Subcutaneous abdominal adipose tissue (tissue), 5 donors: ENCODE results near the gene PBX2.
"Not testable (repeated sequence)": the region's sequence is repeated elsewhere in the genome, so short reads cannot be mapped to it uniquely, and the experiment has no call there.

ENCODE experiments used
- H3K27ac ChIP-seq: one replicate; pipeline ENCODE4 v1.7.0; 2013; ENCODE audit warnings: low read depth, mild to moderate bottlenecking, inconsistent platforms, low read length, moderate library complexity
- H3K27me3 ChIP-seq, 5 donors: one replicate each; pipeline ENCODE4 v1.7.0; 2013; ENCODE audit warnings: low read length in 5 of 5, inconsistent platforms in 1 of 5; ENCODE audit not compliant: control insufficient read depth in 5 of 5, insufficient read depth in 4 of 5
- H3K36me3 ChIP-seq, 5 donors: one replicate each; pipeline ENCODE4 v1.7.0; 2013; ENCODE audit warnings: low read length in 5 of 5; ENCODE audit not compliant: control insufficient read depth in 5 of 5, insufficient read depth in 5 of 5
- H3K4me1 ChIP-seq, 5 donors: one replicate each; pipeline ENCODE4 v1.7.0; 2013; ENCODE audit warnings: low read length in 5 of 5, mild to moderate bottlenecking in 3 of 5, moderate library complexity in 1 of 5; ENCODE audit not compliant: control insufficient read depth in 5 of 5, insufficient read depth in 5 of 5
- H3K4me3 ChIP-seq, 5 donors: one replicate each; pipeline ENCODE4 v1.7.0; 2013; ENCODE audit warnings: low read length in 5 of 5, low read depth in 1 of 5
- H3K9ac ChIP-seq, 5 donors: one replicate each; pipeline ENCODE4 v1.7.0; 2013; ENCODE audit warnings: low read length in 5 of 5, mild to moderate bottlenecking in 4 of 5, moderate library complexity in 3 of 5
- H3K9me3 ChIP-seq, 5 donors: one replicate each; pipeline ENCODE4 v1.7.0; 2013; ENCODE audit warnings: low read length in 5 of 5; ENCODE audit not compliant: control insufficient read depth in 5 of 5
- donor health status: healthy.
- donor health status: healthy.
- donor health status: healthy.
- donor health status: healthy.
- donor health status: healthy.

Gene PBX2

GRCh38 chr6:32218167-32218566 is 28.2 kb upstream of the PBX2 start:
- no peaks in the 10 kb centered on the region for H3K9me3 ChIP-seq
- H3K27ac ChIP-seq: no peak overlapping the region
- H3K4me3 ChIP-seq: no peak overlapping the region
- peaks cover 0 to 6% (median 3%) of the 10 kb centered on the region in 5 donors for H3K27me3 ChIP-seq
- H3K9ac ChIP-seq: no peak overlapping the region
- peaks cover 0 to 59% (median 3%) of the 10 kb centered on the region in 5 donors for H3K4me1 ChIP-seq
- H3K36me3 ChIP-seq: peaks cover 0 to 63% (median 34%) of the 10 kb centered on the region in 5 donors

- Histone ChIP-seq H3K4me3 (no peak overlapping the region), H3K36me3 (peaks cover 0 to 75% (median 40%) of the 10 kb centered on the region in 5 donors), H3K4me1 (peaks cover 0 to 49% (median 0%) of the 10 kb centered on the region in 5 donors), H3K9ac (no peak overlapping the region), H3K9me3 (no peaks in the 10 kb centered on the region), H3K27me3 (peaks cover 0 to 3% (median 3%) of the 10 kb centered on the region in 5 donors), H3K27ac (no peak overlapping the region)
Measured at GRCh38 chr6:32216998-32217397, 27.0 kb upstream of the PBX2 start.

- H3K4me1 ChIP-seq: peaks cover 0 to 42% (median 0%) of the 10 kb centered on the region in 5 donors
- no peak overlapping the region for H3K27ac ChIP-seq
- no peak overlapping the region for H3K9ac ChIP-seq
- H3K36me3 ChIP-seq: peaks cover 0 to 75% (median 44%) of the 10 kb centered on the region in 5 donors
- no peak overlapping the region for H3K4me3 ChIP-seq
- no peaks in the 10 kb centered on the region for H3K9me3 ChIP-seq
- H3K27me3 ChIP-seq: peaks cover 0 to 3% (median 0%) of the 10 kb centered on the region in 5 donors
Measured at GRCh38 chr6:32216285-32216684, 26.3 kb upstream of the PBX2 start.

DNA sequence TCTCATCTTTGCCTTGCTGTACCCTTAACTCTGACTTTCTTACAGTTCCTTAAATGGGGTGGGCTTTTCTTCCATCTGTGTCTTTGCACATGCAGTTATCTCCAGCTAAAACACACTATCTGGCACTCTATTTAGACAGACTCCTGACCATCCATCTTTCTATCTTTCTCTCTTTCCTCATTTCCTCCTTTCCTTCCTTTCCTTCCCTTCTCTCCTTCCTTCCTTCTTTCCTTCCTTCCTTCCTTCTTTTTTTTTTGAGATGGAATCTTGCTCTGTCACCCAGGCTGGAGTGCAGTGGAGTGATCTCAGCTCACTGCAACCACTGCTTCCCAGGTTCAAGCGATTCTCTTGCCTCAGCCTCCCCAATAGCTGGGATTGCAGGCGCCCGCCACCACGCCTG is 25.6 kb upstream of the PBX2 start:
- H3K9ac ChIP-seq: no peak overlapping the region
- no peak overlapping the region for H3K27ac ChIP-seq
- H3K27me3 ChIP-seq: peaks cover 0 to 3% (median 0%) of the 10 kb centered on the region in 5 donors
- H3K4me1 ChIP-seq: peaks cover 0 to 35% (median 0%) of the 10 kb centered on the region in 5 donors
- peaks cover 0 to 69% (median 41%) of the 10 kb centered on the region in 5 donors for H3K36me3 ChIP-seq
- no peak overlapping the region for H3K4me3 ChIP-seq
- H3K9me3 ChIP-seq: no peaks in the 10 kb centered on the region

DNA sequence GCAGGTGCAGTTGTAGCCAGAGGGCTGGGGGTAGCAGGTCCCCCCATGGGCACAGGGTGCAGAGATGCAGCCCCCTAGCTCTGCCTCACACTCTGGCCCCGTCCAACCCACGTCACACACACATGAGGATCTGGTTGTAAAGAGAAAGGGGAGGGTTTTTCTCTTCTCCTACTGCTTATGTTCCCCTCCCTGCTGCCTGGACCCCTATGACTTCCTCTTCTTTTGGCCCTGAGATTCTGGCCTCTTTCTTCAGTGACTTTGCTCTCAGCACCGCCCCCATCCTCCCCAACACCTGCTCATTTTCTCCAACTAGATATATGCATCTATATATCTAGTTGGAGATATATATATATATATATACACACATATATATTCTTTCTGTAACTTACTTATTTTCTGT is 24.1 kb upstream of the PBX2 start:
- Histone ChIP-seq H3K4me3 (no peak overlapping the region), H3K9ac (no peak overlapping the region), H3K27ac (no peak overlapping the region), H3K27me3 (no peaks in the 10 kb centered on the region), H3K4me1 (peaks cover 0 to 23% (median 0%) of the 10 kb centered on the region in 5 donors), H3K9me3 (no peaks in the 10 kb centered on the region), H3K36me3 (peaks cover 0 to 63% (median 32%) of the 10 kb centered on the region in 5 donors)

GRCh38 chr6:32213649-32214048 is 23.6 kb upstream of the PBX2 start:
- Histone ChIP-seq H3K9me3 (no peaks in the 10 kb centered on the region), H3K36me3 (peaks cover 0 to 60% (median 32%) of the 10 kb centered on the region in 5 donors), H3K27me3 (no peaks in the 10 kb centered on the region), H3K27ac (no peak overlapping the region), H3K4me1 (peaks cover 0 to 20% (median 0%) of the 10 kb centered on the region in 5 donors), H3K4me3 (no peak overlapping the region), H3K9ac (no peak overlapping the region)

GRCh38 chr6:32212076-32212760 is 22.2 kb upstream of the PBX2 start:
- Histone ChIP-seq H3K9ac (no peak overlapping the region), H3K4me1 (peaks cover 0 to 7% (median 0%) of the 10 kb centered on the region in 5 donors), H3K9me3 (no peaks in the 10 kb centered on the region), H3K27me3 (no peaks in the 10 kb centered on the region), H3K27ac (no peak overlapping the region), H3K4me3 (no peak overlapping the region), H3K36me3 (peaks cover 0 to 51% (median 25%) of the 10 kb centered on the region in 5 donors)

DNA sequence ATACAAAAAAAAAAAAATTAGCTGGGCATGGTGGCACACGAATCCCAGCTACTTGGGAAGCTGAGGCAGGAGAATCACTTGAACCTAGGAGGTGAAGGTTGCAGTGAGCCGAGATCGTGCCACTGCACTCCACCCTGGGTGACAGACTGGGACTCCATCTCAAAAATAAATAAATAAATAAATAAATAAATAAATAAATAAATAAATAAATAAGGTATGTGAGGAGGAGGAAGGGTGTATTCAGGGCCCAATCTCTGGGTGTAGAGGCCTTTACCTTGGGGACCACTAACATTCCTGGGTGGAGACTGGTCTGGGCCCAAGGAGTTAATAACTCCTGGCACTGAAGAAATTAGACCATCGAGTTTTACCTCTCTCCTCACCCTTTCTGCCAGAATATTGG is 21.4 kb upstream of the PBX2 start:
- not testable (repeated sequence) for H3K4me1 ChIP-seq, H3K9ac ChIP-seq, H3K9me3 ChIP-seq, H3K27ac ChIP-seq, H3K27me3 ChIP-seq, H3K4me3 ChIP-seq
- H3K36me3 ChIP-seq: peaks cover 0 to 43% (median 21%) of the 10 kb centered on the region in 5 donors

GRCh38 chr6:32210191-32210601 is 20.2 kb upstream of the PBX2 start:
- H3K27ac ChIP-seq: no peak overlapping the region
- H3K27me3 ChIP-seq: no peaks in the 10 kb centered on the region
- H3K9me3 ChIP-seq: no peaks in the 10 kb centered on the region
- no peak overlapping the region for H3K4me3 ChIP-seq
- H3K9ac ChIP-seq: no peak overlapping the region
- peaks cover 0 to 37% (median 21%) of the 10 kb centered on the region in 5 donors for H3K36me3 ChIP-seq
- H3K4me1 ChIP-seq: no peaks in the 10 kb centered on the region

DNA sequence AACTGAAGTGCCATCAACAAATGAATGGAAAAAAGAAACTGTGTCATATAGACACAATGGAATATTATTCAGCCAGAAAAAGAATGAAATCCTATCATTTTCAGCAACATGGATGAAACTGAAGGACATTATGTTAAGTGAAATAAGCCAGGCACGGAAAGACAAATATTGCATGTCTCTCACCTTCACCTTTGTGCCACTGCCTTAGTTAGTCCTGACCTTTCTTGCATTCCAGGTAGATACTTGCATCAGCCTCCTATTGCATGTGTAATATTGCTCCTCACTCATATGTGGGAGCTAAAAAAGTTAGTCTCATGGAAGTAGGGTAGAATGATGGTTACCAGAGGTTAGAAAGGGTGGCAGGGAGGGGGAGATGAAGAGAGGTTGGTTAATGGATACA is 19.0 kb upstream of the PBX2 start:
- Histone ChIP-seq H3K27ac (no peak overlapping the region), H3K9me3 (no peaks in the 10 kb centered on the region)

More for the DNA sequence above, 19.0 kb upstream of the PBX2 start:
- Histone ChIP-seq H3K27me3 (peaks cover 0 to 2% (median 0%) of the 10 kb centered on the region in 5 donors), H3K9ac (no peak overlapping the region), H3K4me3 (no peak overlapping the region), H3K4me1 (peaks cover 0 to 4% (median 0%) of the 10 kb centered on the region in 5 donors), H3K36me3 (peaks cover 0 to 42% (median 22%) of the 10 kb centered on the region in 5 donors)
